NCI-H2029 treated with DMSO at 0.1 percent for 48 hours (cell line): Measurements from ENCODE around the gene AK8.
"Not testable (repeated sequence)": the region's sequence is repeated elsewhere in the genome, so short reads cannot be mapped to it uniquely, and the experiment has no call there.

Source experiments
- DNase-seq: peaks from one replicate; lab custom pipeline; 2025; lab: John Stamatoyannopoulos, UW

Gene AK8

DNA sequence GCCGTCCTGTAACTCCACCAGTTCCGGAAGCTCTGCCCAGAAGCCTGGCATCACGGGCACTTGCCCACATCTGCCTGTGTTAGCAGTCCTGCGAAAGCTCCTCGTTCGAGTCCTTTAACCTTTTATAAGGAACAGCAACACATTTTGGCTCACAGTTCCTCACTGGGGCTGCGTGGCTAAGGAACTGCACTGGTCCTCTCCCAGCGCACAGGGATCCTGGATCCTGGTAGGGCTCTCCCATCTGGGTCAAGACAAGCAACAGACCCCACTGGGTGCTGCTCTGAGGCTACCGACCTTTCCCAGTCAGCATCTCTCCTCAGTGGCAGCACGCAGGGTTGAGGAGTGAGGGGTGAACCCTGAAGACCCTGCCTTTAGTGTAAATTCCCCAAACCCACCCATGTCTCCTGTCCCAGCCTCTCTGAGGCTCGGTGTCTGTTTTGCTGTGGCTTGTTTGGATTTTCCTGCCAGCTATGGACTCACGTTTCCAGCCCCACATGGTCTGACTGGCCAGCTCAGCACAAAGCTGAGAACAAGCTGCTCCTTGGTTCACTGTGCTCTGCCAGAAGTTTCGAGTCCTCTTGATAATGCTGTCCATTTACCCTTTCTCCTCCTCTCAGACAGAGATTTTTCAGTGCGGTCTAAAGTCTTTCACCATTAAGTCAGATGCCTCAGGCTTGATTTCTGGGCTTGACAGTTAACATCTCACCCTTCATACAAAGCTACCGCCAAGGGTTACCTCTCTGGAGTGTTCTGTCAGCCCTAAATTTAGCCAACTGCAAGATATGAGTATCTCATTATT, 80.0 kb downstream of the AK8 start:
- DNase-seq, result no peak

- DNase-seq, result no peak
These were observed 82.4 kb downstream of the AK8 start for GRCh38 chr9:132795511-132796303.

DNA sequence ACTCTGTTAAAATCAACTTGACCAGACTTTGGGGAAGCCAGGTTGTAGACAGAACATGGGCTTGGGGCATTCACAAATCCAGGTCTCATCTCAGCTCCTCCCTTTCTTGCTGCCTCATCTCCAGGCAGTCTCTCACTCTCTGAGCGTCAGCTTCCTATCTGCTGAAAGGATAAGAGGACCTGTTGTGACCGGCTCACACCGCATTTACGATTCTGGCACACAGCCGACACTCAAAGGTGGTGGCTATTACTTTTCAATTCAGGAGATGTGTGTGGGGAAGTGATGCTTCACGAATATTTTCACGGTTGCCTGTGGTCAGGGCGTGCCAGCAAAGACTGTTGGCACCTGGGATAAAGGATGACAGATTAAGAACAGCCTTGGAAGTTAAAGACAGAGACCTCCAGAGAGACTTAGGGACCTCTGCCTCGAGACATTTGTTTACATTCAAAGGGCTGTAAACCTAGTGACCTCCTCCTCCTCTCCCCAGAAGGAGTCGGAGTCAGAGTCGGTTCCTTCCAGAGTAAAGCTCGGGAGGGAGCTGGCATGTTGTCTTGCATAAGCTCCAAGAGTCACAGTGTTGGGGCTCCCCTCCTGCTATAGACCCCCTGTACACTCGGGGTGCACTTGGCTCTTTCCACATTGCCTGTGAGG, 83.2 kb downstream of the AK8 start:
- DNase-seq, result peak; percentile 56

GRCh38 chr9:132793606-132794580, 84.2 kb downstream of the AK8 start:
- DNase-seq, result no peak

- DNase-seq, result no peak
These were observed 85.5 kb downstream of the AK8 start for GRCh38 chr9:132792547-132792946.

DNA sequence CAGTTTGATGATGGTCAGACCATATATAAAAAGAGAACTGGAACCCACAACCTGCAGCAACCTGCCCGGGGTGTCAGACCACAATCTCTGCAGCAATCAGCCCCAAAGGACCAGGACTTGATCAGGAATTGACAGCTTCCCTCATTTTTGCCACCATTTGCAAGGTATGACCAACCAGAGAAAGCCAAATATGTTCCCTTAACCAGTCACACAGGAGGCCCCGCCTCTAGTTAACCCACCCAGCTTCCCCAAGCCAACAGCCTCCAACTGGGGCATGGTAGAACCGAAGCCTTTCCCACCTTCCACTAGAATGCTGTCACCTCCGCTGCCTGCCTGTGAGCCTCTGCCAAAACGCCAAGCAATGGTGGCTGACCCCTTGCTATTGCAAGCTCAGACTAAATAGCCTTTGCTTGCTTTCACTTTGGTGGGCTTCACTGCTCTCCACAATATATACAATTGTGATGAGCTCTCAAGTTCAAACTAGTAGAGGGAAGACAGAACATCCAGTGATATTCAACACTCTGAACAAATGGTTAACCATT, 86.3 kb downstream of the AK8 start:
- no peak for DNase-seq

DNA sequence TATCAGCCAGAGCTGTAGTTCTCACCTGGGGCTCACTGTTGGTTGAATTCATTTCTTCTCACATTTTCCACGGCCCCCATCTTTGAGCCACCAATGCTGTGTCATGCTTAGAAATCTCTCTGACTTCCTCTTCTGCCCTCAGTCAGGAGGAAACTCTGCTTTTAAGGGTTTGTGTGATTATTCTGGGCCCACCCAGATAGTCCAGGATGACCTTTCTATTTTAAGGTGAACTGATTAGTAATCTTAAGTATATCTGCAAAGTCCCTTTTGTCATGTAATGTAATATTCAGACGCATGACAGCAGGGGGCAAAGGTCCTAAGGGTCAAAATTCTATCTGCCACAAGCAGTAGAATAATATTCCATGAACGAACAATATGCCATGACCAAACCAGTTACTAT, 88.4 kb downstream of the AK8 start:
- DNase-seq, result no peak

GRCh38 chr9:132788378-132788777, 89.7 kb downstream of the AK8 start:
- no peak for DNase-seq

DNA sequence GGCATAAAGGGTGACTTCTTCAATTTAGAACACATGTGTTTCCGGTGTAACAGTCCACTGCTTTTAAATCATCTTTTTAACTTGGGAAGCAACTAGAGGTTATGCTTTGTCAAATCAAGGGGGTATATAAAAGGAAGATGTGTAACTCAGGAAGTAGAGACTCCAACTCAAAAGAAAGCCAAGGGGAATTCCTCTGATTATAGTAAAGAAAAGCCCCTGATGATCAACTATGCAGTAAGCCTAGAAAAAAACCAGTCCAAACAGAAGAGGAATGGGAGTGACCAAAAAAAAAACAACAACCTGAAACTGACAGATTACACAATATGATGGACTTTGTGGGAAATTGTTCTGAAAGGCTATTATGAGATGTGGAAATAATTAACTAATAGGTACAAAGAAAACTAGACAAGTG, 90.3 kb downstream of the AK8 start:
- DNase-seq, result no peak

- no peak for DNase-seq
These were observed 93.7 kb downstream of the AK8 start for GRCh38 chr9:132784286-132784830.

DNA sequence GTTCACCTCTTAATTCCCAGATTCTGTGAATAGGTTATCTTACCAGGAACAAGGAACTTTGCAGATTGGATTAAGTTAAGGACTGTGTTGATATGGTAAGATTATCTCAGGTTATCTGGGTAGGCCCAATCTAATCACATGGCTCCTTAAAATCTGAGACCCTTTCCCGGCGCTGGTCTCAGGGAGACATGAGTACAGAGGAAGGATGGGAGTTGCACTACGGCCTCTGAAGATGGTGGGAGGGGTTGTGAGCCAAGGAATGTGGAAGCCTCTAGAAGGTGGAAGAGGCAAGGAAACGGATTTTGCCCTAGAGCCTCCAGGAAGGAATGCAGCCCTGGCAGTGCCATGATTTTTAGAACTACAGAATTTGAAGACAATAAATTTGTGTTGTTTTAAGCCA, 95.1 kb downstream of the AK8 start:
- no peak for DNase-seq

GRCh38 chr9:132782037-132782436, 96.0 kb downstream of the AK8 start:
- DNase-seq, result no peak

DNA sequence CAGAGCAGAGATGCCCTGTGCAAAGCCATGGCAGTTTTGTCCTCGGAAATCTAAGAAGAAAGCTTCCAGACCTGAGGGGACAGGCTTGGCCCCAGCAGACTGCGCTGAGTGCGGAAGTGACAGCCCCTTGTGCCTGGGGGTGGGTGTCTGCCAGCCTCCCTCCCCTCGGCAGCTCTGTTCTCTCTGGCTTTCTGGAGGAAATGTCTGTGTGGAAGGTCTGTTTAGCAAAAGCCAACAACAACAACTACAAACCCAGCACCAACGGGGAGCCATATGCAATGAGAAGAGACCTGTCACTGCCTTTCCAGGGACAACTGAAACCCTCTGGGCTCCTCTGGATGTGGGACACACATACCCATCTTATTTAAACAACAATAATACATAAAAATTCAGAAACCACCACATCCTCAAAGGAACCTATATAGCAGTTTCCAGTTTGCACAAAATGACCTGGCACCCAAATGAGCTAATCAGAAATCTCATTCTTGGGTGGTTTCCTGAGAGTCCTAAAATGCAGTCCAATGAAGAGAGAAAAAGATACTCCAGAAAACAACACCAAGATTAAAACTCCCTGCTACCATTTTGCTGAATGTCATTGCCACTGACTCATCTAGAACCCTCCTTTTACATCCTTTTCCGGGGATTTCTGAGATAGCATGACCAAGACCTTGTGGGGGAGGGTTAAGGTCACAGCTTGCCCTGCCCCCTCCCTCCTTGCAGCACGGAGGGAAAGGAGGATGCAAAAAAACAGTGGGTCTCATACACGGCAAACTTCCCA, 97.7 kb downstream of the AK8 start:
- DNase-seq, result no peak

DNA sequence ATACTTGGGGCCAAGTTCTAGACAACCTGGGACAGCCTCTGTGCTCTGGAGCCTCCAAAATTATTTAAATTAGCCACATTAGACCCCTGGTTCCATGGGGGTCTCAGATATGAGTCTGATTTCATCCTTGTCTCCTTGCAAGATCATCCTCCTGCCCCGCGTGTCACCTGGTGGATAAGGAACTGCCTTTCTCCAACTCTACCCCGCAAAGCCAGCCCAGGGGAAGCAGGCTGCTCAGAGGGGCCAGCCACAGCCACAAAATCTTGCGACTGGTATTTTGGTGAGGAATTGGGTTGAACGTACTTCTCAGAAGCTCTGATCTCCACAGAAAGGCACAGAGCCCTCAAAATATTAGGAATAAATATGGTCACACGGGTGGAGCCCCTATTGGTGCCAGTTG, 101.2 kb downstream of the AK8 start:
- no peak for DNase-seq

DNA sequence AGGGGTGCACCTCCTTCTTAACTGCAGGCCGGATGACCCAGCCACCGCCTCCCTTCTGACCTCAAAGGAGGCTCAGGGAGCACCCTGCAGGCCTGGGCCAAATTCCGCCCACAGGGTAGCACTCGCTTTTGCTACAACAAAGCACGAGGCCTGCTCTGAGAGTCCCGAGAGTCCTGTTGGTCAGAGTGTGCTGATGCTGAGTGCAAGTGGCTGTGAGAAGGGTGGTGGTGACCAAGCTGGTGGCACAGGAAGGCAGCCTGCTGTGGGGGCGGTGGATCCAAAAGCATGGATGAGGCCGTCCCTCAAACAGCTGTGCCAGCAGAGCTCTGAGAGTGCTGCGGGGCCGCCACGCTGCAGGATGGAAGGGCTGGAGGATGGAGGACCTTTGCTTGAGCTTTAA, 101.8 kb downstream of the AK8 start:
- no peak for DNase-seq

- no peak for DNase-seq
These were observed 102.4 kb downstream of the AK8 start for GRCh38 chr9:132775720-132776119.

GRCh38 chr9:132774886-132775285, 103.2 kb downstream of the AK8 start:
- no peak for DNase-seq

GRCh38 chr9:132773764-132774339, 104.2 kb downstream of the AK8 start:
- no peak for DNase-seq

DNA sequence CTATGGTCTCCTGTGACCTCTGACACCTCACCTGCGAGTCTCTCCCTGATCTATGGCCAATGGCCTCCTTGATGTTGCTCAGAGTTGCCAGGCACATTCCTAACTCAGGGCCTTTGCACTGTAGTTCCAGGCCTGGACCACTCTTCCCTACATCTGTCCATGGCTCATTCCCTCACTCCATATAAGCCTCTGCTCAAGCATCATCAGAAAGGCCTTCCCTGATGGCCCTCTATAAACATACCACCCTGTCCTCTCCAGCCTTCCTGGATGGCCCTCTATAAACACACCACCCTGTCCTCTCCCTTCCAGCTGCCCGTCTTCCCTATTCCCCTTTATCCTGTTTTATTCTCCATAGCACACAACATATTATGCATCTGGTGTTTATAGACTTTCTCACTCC, 105.0 kb downstream of the AK8 start:
- no peak for DNase-seq

DNA sequence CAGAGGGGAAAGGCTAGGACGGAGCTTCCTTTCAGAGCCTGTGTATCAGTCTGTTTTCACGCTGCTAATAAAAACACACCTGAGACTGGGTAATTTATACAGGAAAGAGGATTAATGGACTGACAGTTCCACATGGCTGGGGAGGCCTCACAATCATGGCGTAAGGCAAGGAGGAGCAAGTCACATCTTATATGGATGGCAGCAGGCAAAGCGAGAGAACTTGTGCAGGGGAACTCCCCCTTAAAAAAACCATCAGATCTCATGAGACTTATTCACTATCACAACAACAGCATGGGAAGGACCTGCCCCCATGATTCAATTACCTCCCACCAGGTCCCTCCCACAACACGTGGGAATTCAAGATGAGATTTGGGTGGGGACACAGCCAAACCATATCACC, 106.3 kb downstream of the AK8 start:
- not testable (repeated sequence) for DNase-seq
